K562 (cell line): ENCODE measurements around the gene STEEP1. TPM values are rescaled to one million over a fixed set of nuclear protein-coding genes. Genes with fewer than 3 reads are reported as not detected.

ENCODE experiments used
- CCNT2 ChIP-seq: IDR thresholded peaks from 2 replicates; pipeline ENCODE4 v1.6.1; 2011; ENCODE audit warnings: borderline replicate concordance, low read depth, mild to moderate bottlenecking, moderate library complexity, mixed read lengths, low read length; ENCODE audit not compliant: insufficient read length; ENCODE audit errors: extremely low read depth
- CXXC5 ChIP-seq: fragments of 250-450 bp; sonication (Bioruptor Pico); IDR thresholded peaks from 2 replicates; pipeline ENCODE4 v1.8.0; 2022; ENCODE audit warnings: inconsistent platforms, mild to moderate bottlenecking, moderate library complexity
- HMG20A ChIP-seq: fragments of 450-650 bp; formaldehyde crosslinking; conservative IDR thresholded peaks from 2 replicates; pipeline ENCODE4 v1.4.0; 2020; ENCODE audit warnings: mild to moderate bottlenecking, mixed read lengths
- POLR2G ChIP-seq: fragments of 200-400 bp; formaldehyde crosslinking; IDR thresholded peaks from 2 replicates; pipeline ENCODE4 v1.6.1; 2017; ENCODE audit warnings: low read depth, mild to moderate bottlenecking, antibody characterized with exemption, low read length, moderate library complexity
- POLR3G ChIP-seq: IDR thresholded peaks from 2 replicates; pipeline ENCODE4 v1.6.1; 2011; ENCODE audit not compliant: insufficient read length, insufficient replicate concordance; ENCODE audit errors: extremely low read depth
- PYGO2 ChIP-seq: fragments of 450-650 bp; IDR thresholded peaks from 2 replicates; pipeline ENCODE4 v1.6.1; 2016; ENCODE audit warnings: mild to moderate bottlenecking, missing genetic modification characterization, moderate library complexity, missing compliant biosample characterization
- SAFB2 ChIP-seq: fragments of 200-400 bp; formaldehyde crosslinking; IDR thresholded peaks from 2 replicates; pipeline ENCODE4 v1.6.1; 2018; ENCODE audit warnings: borderline replicate concordance, low read length, low read depth, moderate library complexity; ENCODE audit not compliant: severe bottlenecking
- SMARCC2 ChIP-seq: fragments of 450-650 bp; IDR thresholded peaks from 2 replicates; pipeline ENCODE4 v1.6.1; 2017; ENCODE audit warnings: antibody characterized with exemption, moderate library complexity, mild to moderate bottlenecking, low read depth
- SP1 ChIP-seq: sonication (generic); formaldehyde crosslinking; IDR thresholded peaks from 2 replicates; pipeline ENCODE4 v1.8.1; 2022; ENCODE audit warnings: mild to moderate bottlenecking, missing genetic modification reagents
- ZNF217 ChIP-seq: sonication (generic); formaldehyde crosslinking; IDR thresholded peaks from 2 replicates; pipeline ENCODE4 v1.8.0; 2022; ENCODE audit warnings: mild to moderate bottlenecking, missing genetic modification reagents
- polyA plus RNA-seq, 8 experiments: library from polyadenylated mRNA; depleted of rRNA in 4 of 8; stranded (reverse) in 5 of 8; unstranded in 3 of 8; fragments of >200 nt; fragmentation: Nextera tagmentation in 2 of 8; fragmentation: Illumina TruSeq in 1 of 8; extraction: Ambion mirVana in 2 of 8; extraction: Trizol in 1 of 8; gene quantifications; 2 replicates each; pipeline versions ENCODE4 v1.2.1 to v1.2.3, GENCODE V29; 2011 to 2014; ENCODE audit warnings: inconsistent platforms in 1 of 8, missing spikeins in 1 of 8
- total RNA-seq, 7 experiments: library from RNA; depleted of rRNA in 6 of 7; stranded (reverse); fragments of >200 nt in 6 of 7; fragmentation: Illumina TruSeq in 2 of 7; extraction: Trizol in 2 of 7; gene quantifications; 2 replicates each; pipeline versions ENCODE4 v1.2.1 to v1.2.3, GENCODE V29; 2011 to 2021; ENCODE audit warnings: low replicate concordance in 1 of 7
- TF ChIP-seq, protein P1 (sequence below): fragments of 250-450 bp; sonication (Bioruptor Pico); IDR thresholded peaks from 2 replicates; pipeline ENCODE4 v1.5.0; 2021; ENCODE audit warnings: mild to moderate bottlenecking, moderate library complexity
- TF ChIP-seq, protein P2 (sequence below): fragments of 250-450 bp; sonication (Bioruptor Pico); IDR thresholded peaks from 2 replicates; pipeline ENCODE4 v1.8.0; 2022; ENCODE audit warnings: inconsistent platforms, mild to moderate bottlenecking, moderate library complexity, borderline replicate concordance
- TF ChIP-seq, protein P3 (sequence below): sonication (generic); formaldehyde crosslinking; IDR thresholded peaks from 2 replicates; pipeline ENCODE4 v1.8.1; 2023; ENCODE audit warnings: mild to moderate bottlenecking, missing genetic modification reagents

The STEEP1 gene
- total and polyA plus RNA-seq, 9 of the 15 experiments (the other 6 are each of a cell fraction or from before 2014, with no cell fraction given), result 15.0 to 73.7 (median 40.3) TPM

DNA sequence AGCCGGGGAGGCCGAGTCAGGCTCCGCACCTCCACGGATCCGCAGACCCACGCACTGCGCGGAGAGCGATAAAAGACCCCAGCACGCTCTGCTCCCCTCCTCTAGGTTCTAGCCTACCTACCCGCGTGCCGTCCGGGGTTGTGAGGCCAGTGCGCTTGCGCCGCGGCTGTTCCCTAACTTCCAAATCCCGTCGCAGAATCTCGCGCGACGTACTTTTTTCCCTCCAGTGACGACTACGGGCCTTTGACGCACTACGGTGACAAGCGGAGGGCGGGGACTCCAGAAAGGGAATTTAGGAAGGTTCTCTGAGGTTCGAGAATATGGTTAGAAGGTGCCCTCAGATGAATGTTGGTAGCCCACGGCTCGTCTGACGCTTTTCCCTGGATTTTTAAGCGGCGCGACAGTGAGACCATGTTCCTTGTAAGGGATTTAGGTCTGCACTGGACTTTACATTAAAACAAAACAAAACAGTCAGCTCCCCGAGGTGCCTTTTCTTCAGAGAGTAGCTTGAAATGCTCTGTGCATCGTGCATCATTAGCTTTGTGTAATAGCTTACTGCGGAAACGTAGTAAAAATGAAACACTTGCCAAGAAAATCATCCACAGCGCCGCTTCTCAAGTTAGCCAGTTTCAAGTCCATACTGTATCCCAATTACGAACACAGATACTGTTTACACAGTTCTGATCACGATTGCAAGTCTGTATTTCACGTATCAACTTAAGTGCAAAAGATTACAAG is 41.2 kb upstream of the STEEP1 start, which contains the start of gene NKRF (continued):
- TF ChIP-seq, protein P1, sequence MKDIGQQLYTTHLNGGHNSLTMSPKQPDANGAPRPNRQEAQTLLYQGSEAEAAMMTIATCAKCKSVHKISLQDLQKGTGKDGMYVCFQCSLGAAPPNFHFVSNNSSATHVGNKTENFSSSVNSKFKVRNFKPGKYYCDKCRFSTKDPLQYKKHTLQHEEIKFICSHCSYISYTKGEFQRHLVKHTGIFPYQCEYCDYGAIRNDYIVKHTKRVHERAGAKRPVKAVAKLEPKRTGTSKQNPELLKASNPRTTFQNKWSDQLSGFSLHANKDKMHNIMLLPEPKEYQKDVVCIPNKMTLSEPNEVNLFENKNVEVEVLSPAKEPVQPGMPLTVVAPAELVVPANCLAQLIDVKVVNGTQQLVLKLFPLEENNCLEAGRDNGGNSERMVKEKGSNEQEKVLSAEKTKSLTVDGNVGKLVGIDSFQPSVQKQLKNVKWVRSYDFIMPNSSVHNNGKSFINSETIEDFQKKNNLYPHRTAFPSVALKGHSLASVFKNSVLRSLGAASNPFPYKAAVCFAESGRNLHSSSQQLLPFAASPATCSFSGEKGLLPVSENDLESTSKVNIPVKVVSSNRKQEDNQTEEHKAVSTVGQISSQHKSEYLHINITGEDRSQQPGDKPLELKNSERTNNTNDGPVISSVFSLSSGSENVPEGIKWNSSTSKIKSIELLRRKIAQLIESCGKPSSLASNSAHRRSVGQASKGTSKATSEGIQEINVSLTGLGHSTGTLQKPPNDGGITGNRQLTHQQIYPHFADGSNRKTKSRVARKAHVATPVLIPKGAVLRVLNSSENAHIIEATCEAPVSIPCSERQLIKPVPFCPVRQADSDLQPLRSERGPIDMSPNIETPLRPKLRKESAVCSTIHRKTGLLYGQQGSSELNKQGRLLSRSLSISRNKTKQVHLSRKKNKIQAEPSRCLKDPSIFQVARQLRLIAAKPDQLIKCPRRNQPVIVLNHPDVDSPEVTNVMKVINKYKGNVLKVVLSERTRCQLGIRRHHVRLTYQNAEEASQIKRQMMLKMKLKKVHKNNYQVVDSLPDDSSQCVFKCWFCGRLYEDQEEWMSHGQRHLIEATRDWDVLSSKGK, result no peak
- TF ChIP-seq ZNF217 (CRISPR knock-in tag) (no peak), CXXC5 (peak; percentile 38; the same call in 1 of the 2 replicates), SAFB2 (no peak), SP1 (CRISPR knock-in tag) (no peak), SMARCC2 (no peak), POLR3G (no peak), PYGO2 (no peak), POLR2G (peak; percentile 90), CCNT2 (peak; percentile 44), HMG20A (CRISPR knock-in tag) (no peak)
- TF ChIP-seq, protein P2, sequence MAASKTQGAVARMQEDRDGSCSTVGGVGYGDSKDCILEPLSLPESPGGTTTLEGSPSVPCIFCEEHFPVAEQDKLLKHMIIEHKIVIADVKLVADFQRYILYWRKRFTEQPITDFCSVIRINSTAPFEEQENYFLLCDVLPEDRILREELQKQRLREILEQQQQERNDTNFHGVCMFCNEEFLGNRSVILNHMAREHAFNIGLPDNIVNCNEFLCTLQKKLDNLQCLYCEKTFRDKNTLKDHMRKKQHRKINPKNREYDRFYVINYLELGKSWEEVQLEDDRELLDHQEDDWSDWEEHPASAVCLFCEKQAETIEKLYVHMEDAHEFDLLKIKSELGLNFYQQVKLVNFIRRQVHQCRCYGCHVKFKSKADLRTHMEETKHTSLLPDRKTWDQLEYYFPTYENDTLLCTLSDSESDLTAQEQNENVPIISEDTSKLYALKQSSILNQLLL (CRISPR knock-in tag), result no peak
- TF ChIP-seq, protein P3, sequence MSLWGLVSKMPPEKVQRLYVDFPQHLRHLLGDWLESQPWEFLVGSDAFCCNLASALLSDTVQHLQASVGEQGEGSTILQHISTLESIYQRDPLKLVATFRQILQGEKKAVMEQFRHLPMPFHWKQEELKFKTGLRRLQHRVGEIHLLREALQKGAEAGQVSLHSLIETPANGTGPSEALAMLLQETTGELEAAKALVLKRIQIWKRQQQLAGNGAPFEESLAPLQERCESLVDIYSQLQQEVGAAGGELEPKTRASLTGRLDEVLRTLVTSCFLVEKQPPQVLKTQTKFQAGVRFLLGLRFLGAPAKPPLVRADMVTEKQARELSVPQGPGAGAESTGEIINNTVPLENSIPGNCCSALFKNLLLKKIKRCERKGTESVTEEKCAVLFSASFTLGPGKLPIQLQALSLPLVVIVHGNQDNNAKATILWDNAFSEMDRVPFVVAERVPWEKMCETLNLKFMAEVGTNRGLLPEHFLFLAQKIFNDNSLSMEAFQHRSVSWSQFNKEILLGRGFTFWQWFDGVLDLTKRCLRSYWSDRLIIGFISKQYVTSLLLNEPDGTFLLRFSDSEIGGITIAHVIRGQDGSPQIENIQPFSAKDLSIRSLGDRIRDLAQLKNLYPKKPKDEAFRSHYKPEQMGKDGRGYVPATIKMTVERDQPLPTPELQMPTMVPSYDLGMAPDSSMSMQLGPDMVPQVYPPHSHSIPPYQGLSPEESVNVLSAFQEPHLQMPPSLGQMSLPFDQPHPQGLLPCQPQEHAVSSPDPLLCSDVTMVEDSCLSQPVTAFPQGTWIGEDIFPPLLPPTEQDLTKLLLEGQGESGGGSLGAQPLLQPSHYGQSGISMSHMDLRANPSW (CRISPR knock-in tag), result 0 out of 2 replicates have a peak, but pooled peaks have one; percentile 34
